Fibroblast of lung (primary cell): ENCODE data around the gene IKBKG.
"Not testable (repeated sequence)": the region's sequence is repeated elsewhere in the genome, so short reads cannot be mapped to it uniquely, and the experiment has no call there.

Source experiments
- EZH2 ChIP-seq: IDR thresholded peaks from 2 replicates; pipeline ENCODE4 v1.5.1; 2012; ENCODE audit warnings: low read length, control low read depth, mild to moderate bottlenecking; ENCODE audit errors: missing control alignments
- TF ChIP-seq, protein P1 (sequence below), 2 donors: IDR thresholded peaks in 1 of 2; conservative IDR thresholded peaks in 1 of 2; 1 replicate in 1 of 2; 2 replicates in 1 of 2; pipeline ENCODE4 v1.5.1; 2011 to 2012; ENCODE audit warnings: low read length in 2 of 2, control low read depth in 1 of 2, inconsistent platforms in 1 of 2, low read depth in 1 of 2, mild to moderate bottlenecking in 1 of 2

DNA sequence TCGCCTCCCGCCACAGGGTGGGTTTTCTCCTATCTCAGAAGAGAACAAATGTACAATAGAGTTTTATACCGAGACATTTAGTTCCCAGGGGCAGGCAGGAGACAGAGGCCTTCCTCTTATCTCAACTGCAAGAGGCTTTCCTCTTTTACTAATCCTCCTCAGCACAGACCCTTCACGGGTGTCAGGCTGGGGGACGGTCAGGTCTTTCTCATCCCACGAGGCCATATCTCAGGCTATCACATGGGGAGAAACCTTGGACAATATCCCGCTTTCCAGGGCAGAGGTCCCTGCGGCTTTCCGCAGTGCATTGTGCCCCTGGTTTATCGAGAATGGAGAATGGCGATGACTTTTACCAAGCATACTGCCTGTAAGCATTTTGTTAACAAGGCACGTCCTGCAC is 61.4 kb downstream of the IKBKG start:
- TF ChIP-seq, protein P1, sequence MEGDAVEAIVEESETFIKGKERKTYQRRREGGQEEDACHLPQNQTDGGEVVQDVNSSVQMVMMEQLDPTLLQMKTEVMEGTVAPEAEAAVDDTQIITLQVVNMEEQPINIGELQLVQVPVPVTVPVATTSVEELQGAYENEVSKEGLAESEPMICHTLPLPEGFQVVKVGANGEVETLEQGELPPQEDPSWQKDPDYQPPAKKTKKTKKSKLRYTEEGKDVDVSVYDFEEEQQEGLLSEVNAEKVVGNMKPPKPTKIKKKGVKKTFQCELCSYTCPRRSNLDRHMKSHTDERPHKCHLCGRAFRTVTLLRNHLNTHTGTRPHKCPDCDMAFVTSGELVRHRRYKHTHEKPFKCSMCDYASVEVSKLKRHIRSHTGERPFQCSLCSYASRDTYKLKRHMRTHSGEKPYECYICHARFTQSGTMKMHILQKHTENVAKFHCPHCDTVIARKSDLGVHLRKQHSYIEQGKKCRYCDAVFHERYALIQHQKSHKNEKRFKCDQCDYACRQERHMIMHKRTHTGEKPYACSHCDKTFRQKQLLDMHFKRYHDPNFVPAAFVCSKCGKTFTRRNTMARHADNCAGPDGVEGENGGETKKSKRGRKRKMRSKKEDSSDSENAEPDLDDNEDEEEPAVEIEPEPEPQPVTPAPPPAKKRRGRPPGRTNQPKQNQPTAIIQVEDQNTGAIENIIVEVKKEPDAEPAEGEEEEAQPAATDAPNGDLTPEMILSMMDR (conservative IDR thresholded peaks at IDR 0.05 in 1 of 2, IDR thresholded peaks at IDR 0.05 in 1 of 2; ENCODE audit: low read depth in 1 of 2, low read length in 2 of 2) = not testable (repeated sequence)
- not testable (repeated sequence) for TF ChIP-seq EZH2
